AG20443 (cell line): ENCODE measurements around the gene SMARCB1.

Experiments used
- DNase-seq: peaks from one replicate; pipeline ENCODE4 v3.0.0; 2012; ENCODE audit warnings: low spot score, mixed read lengths

SMARCB1 gene

DNA sequence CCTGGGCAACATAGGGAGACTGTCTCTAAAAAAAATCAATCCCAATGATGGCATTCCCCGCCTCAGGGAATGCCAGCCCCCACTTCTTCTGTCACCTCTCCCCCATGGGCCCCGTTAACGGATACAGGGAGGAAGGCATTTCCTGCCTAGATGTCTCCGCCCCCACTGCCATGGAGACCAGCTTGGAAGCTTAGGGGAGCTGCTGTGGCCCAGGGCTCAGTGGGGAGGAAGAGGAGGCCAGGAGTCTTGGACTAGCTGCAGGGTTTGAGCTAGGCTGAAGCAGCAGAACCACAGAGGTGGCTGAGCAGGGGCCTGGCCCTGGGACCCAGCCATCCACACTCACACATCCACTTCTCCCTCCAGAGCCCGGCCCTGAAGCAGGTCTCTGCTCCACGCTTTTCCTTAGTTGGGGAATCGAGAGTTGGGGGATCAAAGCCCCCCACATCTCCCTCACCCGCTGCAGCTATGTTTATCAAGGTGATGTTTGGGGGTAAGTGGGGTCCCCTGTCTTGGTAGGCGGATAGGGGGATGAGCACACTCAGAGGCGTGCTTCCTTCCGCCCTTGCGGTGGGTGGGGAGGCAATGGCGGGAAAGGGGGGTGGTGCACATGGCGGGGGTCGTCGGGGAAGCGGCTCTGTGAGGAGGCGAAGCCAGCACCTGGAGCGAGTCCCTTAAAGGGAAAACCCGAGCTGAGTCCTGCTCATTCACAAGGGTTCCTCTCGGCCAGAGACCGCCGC is 23.8 kb upstream of the SMARCB1 start, which contains the start of gene C22orf15:
C22orf15 (plus strand) TSS at position 149 of the 737 bp plus-strand sequence; CDS start at position 466, 317 bp downstream.
- peak; percentile 68 for DNase-seq

DNA sequence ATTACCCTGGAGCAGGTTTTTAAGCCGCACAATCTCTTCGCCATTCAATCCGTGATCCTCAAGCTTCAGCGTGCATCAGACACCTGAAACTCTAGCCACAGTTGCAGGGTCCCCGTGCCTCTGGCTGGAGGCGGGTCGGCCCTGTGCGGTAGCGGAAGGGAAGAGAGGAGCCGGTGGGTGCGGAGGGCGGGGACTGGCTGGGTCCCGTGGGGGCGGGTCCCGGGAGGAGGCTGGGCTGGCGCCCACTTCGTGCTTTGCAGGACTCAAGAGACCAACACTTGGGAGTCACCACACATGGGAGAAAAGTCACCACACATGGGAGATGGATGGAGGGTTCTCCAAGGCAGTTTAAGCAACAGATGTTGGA is 23.2 kb upstream of the SMARCB1 start:
- no peak for DNase-seq

DNA sequence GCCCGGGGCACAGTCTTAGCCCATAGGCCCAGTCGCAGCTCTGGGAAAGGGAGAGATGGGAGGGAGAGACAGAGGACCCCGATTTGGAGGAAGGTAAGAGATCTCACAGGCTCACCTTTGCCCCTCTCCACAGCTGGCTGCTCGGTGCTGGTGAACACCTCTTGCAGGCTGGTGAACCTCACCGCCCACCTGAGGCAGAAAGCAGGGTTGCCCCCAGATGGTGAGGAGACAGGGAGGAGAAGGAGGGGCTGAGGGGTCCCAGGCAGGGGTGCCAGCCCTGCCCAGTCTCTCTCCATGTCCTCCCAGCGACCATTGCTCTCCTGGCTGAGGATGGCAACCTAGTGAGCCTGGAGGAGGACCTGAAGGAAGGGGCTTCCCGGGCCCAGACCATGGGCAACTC is 22.8 kb upstream of the SMARCB1 start:
- no peak for DNase-seq

DNA sequence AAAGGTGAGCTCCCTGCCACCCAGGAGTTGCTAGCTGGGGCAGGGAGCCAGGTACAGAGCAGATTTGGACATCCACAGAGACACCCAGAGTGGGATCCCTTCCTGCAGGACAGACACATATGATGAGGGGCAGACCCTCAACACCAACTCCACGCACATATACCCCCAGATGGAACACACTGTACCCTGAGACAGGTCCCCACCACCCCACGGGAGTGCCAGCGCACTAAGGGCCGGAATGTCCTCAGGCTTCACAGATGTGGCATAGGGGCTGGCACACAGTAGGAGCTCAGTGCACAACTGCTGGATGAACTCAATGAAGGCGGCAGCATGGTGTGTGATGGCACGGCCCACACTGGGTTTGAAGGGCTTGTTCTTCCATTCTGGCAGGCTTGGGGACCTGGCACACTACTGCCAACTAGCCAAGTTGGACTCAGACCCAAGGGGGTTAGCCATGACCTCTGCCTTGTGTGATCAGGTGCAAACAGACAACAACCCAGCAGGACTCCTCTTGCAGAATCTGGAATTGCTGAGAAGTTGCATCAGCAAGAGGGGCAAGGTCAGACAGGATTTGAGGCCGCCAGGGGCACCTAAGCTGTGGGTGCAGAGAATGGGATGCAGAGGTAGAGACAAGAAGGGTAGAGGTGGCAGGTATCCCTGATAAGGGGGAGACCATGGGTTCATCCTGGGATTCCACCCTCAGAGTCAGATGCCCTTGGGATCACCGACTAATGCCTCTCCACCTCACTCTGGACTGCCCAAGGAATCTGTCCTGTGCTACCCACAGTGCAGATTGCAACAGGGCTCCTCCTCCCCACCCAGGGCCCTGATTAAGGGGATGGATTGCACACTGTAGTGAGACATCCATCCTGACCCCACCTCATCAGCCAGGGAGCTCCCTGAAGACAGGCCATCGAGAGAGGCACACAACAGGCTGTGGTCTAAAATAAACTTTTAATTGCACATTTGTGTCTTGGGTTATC is 21.6 kb upstream of the SMARCB1 start:
- no peak for DNase-seq

DNA sequence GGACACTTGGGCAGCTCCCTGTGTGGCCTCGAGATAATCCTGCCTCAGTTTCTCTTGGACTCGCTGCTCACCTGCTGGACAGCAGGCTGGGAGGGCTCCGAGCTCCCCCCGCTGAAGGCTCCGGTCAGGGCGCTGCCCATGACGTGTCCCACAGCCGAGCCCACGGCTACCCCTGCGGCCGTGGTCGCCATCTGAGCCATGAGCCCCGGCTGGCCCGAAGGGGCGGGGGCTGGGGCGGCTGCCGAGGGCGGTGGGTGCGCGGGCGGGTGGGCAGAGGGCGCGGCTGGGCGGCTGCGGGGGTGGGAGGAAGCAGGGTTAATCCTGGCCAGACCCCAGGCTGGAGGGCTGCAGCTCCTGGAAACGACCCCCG is 19.5 kb upstream of the SMARCB1 start:
- DNase-seq = no peak

DNA sequence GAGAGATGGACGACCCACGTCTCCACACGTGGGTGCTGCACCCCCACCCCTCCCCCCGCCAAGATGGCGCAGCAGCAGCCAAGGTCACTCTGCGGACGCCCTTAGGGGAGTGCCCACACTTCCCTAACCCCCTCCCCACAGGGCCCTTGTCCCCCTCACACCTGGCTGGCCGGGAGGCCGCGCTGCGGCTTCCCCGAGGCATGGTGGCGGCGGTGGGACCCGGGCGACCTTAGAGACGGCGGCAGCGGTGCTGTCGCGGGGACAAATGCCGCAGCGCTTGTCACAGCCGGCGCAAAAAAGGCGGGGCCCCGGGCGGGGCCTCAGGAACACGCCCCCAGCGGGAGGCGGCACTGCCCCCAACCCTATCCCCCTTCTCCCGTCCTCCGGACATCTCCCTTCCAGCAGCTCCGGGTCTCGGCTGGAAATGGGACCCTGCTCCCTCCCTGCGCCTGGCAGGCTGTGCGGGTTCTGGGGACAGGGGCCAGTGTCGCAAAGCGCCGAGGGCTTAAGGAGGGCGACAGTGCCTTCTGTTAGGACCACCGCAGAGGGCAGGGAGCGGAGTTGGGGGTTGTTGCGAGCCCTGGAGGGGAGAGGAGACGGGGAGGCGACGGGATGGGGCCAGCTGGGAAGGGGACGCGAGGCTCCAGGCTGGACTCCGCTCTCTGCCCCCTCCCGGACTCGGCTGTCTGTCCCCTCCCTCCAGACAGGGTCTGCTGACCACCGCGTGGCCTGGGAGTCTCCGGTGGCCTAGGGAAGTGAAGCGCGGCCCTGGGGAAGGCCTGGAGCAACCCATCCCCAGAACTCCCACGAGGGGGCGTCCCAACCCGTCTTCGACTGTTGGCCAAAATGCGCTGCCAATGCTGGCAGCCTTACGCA is 18.9 kb upstream of the SMARCB1 start, which contains the start of gene CHCHD10:
CHCHD10 (minus strand) TSS at position 300 of the 876 bp plus-strand sequence; CDS start at position 202, 98 bp downstream.
- peak; percentile 89 for DNase-seq

DNA sequence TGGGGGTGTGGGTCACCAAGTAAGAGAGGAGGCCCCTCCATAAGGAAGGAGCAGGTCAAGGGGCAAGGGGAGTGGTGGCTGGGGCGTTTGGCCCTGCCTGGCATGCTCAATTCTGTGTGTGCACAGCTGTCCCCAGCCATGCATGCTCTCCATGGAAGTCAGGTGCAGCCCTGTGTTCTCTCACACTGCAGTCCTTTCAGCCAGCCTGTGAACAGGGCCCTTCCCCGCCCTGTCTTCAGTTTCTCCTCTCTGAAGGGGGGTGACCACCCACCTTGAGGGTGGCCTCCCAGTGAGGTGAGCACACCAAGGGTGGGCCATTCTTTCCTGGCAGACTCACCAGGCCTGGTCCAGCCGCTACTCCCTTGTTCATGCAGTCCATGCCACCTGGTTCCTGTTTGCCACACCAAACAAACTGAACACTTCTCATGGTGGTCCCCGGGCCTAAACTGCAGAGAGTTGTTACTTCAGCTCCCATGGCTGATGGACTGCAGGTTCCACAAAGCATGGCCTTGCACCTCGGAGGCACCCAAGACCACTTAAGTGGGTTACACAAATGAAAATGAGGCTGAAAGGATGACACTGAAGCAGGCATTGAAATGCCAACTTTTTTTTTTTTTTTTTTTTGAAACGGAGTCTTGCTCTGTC is 17.3 kb upstream of the SMARCB1 start:
- DNase-seq = no peak

DNA sequence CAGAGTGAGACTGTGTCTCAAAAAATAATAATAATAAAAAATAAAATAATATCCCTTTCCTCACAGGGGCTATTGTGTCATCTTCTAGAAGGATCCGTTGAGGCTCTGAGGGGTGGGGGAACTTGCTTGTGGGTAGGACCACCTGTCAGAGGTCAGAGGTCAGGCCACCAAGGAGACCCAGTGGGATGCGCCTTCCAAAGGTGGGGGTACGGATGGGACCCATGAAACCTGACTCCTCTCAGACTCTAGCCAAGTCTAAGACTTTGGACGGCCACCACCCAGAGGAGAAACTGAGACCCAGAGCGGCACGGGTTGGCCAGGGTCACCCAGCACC is 14.5 kb upstream of the SMARCB1 start:
- DNase-seq = no peak

GRCh38 chr22:23772649-23773473 is 13.9 kb upstream of the SMARCB1 start, which contains the start of gene MMP11:
Gene MMP11 (plus strand): TSS chr22:23772849. CDS start chr22:23772871, 22 bp downstream.
- peak; percentile 85 for DNase-seq

DNA sequence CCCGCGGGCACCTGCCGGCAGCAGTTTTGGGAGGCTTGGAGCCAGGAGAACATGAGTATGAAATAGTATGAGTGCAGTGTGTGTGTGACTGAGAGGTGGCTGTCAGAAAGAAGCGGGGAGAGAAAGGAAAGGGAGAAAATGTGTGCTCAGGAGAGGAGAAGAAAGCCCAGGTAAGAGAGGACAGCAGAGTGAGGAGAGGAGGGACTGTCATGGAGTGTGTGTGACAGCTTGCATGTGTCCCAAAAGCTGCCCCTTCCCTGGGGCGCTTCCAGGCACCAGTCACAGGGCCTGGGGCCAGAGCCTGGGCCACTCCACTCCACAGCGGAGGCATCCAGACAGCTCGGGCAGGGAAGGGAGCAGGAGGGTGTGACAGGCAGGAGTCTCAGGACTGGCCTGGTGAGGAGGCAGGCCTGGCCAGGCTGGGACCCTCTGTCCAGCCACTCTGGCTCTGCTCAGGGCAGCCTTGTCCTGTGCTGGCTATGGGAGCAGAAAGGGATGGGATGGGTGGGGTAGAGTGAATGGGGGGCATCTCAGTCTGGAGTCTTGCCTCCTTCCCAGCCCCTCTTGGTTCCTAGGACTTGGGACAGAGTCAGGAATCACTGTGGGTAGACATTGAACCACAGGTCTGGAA is 13.2 kb upstream of the SMARCB1 start:
- no peak for DNase-seq

GRCh38 chr22:23774114-23774921 is 12.4 kb upstream of the SMARCB1 start:
- DNase-seq = no peak

- DNase-seq = peak; percentile 86
These were observed 11.8 kb upstream of the SMARCB1 start for GRCh38 chr22:23774922-23775436.

DNA sequence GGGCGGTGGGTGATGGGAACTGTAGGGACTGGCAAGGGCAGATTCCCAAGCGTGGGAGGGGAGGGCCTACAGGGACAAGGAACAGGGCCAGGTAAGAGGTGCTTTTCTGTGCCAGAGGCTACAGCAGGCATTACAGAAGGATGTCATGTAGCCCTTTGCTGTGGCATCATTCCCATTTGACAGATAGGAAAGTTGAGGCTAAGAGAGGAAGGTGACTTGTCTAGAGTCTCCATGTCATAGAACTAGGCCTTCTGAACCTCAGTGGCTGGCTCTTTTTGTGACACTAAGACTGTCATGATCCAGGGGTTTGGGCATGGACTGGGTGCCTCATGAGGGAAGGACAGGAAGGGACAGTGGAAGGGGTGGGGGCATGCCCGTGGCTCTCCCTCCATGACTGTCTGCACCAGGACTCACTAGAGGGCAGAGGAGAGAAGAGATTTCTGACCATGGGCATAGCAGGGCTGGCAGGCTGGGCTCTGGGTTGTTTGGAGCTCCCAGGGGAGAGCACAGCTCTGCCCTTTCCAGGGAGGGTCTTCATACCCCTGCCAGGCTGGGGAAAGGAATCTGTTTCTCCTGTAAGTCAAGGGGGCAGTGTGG is 10.9 kb upstream of the SMARCB1 start:
- DNase-seq = no peak

- no peak for DNase-seq
These were observed 8.8 kb upstream of the SMARCB1 start for GRCh38 chr22:23777776-23778576.

DNA sequence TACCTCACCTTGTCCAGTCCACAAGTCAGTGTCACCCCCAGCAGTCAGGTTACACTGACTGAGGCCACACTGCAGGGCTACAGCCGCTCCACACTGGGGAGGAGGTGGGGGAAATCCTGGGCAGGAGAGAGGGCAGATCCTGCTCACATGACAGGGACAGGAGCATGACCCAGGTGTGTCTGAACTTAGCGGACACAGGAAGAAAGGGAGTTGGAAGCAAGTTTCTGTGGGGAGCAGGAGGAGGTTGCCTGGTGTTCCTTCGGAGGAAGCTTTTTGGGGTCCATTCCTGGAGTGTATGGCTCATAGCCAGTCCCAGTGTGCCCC is 8.2 kb upstream of the SMARCB1 start:
- DNase-seq = no peak

GRCh38 chr22:23779083-23779482 is 7.7 kb upstream of the SMARCB1 start:
- no peak for DNase-seq

DNA sequence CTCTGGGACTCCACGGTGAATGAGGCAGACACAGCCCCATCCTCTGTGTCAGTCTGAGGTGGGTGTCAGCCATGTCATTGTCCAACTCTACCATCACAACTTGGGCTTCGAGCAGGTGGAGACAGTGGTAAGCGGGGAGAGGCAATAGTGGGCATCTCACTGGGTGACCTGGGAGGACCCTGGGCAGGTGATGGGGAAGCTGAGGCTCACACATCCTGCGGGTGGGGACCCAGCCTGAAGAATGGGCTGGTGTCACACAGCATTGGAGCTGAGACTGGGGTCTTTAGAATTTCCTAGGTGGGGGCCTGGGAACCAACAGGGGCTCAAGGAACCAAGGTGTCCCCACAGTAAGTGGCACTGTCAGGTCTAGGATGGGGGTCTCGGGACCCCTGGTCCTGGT is 7.0 kb upstream of the SMARCB1 start:
- no peak for DNase-seq
